NCI-H748 (cell line): ENCODE results near the gene LRRC23.

Experiments used
- DNase-seq: peaks from one replicate; lab custom pipeline; 2025; ENCODE audit not compliant: unreplicated experiment; lab: John Stamatoyannopoulos, UW

LRRC23 gene

DNA sequence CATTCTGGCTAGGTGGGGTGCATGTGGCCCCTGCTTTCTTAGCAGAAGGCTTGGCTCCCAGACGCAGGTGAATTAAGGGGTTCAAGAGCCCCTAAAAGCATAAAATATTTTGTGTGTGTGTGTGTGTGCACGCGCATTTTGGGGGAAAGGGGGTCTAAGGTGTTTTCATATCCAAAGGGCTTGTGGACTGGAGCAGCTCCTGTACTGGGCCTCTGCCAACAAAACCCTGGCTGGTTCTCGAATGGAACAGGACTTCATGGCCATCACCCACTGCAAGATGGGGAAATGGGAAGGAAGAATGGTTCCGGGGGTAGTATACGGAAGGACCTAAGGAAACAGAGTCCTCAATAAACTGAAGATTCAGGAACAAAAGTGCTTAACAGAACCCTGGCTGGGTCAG, 19.2 kb downstream of the LRRC23 start:
- no peak for DNase-seq

DNA sequence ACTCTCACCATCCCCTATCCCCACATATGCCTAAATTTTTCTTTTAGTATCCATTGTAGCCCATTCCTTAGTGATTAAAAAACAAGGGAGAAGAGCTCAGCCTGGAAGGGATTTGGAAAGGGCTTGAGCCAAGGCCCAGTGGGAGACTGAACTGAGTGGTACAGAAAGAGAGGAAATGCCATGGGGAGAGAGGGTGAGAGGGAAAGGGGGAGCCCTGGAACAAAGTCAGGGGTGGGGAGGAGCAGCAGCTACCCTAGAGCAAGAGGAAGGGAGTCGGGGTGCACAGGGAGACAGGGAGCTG, 20.6 kb downstream of the LRRC23 start:
- DNase-seq: no peak

DNA sequence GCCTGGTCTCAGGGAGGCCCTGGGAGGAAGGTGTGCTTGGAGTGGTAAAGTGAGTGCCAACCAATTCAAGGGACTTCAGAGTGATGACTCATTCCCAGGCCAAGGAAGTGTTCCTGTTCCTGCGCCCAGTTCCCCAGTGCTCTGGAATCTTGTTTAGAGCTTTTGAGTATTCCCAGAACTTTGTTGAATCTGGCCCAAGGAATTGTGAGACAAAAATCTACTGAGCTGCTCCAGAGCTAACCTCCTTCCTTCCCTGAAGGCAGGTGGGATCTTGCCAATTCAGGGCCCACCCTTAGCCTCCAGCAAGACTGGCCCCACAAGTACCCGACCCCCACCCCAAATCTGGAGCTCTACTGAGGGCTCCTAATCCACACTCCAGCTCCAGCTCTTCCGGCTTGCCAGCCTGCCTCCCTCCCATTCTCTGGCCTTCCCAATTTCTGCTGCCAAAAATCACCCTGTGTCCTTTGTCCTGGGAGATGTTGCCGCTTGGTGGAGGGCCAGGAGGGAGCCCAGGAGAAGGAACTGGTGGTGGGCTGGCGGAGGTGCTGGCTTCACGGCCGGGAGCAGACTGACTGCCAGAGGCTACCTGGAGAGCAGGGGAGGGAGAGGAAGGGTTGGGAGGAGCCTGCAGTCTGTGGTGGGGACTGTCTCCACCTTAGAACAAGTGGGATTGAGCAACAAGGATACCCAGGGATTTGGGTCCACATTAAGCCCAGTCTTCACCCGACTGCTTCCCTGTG, 21.1 kb downstream of the LRRC23 start:
- DNase-seq: no peak

DNA sequence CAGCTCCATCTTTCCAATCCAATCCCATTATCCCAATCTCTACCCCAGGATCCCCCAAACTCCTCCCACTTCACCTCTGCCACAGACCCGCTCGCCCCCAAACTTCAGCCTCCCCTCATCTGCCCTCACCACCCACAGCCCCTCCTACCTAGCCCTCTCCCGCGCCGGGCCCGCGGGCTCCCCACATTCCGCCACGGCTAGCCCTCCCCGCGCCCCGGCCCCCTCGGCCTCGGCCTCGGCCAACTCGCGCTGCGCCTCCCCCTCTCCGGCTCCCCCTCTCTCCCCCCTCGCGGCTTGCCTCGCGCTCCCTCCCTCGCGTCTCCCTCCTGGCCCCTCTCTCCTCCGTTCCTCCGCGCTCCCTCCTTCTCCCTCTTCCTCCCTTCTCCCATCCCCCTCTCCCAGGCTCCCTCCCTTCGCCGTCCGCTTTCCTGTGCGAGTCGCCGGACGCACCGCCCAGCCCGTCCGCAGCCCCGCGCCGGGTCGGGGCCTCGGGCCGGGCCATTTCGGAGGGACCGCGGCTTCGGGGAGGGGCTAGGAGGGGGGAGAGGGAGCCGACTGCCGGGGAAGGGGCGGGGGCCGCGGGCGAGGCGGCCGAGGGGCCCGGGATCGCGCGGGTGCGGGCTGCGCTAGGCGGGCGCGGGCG, 22.9 kb downstream of the LRRC23 start, which contains the start of gene ATN1:
ATN1 (plus strand) TSS at position 581 of the 643 bp plus-strand sequence. CDS start 6,043 bp downstream, outside the sequence.
- peak; percentile 60 for DNase-seq

DNA sequence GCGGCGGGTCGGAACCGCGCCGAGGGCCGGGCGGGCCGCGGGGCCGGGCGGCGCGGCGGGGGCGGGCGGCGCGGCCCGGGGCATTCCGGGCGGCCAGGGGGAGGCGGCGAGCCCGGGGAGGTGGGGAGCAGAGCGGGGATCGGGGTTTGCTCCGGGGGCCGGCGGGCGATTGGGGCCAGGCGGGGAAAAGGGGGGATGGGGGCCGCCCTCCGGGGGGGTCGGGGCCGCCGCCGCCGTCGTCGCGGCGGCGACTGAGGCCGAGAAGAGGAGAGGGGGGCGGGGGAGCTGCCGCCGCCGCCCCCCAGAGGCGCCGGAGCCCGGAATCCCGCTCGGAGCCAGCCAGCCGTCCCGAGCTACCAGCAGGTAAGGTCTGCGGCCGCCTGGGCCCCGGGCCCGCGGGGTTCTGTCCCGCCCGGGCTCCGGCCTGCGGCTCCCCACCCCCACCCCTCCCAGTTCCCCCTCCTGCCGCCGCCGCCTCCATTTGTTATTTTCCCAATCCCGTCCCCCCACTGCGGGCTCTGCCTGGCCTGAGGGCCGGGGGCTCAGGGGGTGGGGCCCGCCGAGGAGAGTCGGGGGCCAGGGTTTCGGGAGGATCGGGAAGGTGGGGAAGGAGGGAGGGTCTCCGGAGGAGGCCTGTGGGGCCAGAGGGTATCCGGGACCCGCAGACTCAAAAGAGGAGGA, 23.5 kb downstream of the LRRC23 start:
- no peak for DNase-seq

DNA sequence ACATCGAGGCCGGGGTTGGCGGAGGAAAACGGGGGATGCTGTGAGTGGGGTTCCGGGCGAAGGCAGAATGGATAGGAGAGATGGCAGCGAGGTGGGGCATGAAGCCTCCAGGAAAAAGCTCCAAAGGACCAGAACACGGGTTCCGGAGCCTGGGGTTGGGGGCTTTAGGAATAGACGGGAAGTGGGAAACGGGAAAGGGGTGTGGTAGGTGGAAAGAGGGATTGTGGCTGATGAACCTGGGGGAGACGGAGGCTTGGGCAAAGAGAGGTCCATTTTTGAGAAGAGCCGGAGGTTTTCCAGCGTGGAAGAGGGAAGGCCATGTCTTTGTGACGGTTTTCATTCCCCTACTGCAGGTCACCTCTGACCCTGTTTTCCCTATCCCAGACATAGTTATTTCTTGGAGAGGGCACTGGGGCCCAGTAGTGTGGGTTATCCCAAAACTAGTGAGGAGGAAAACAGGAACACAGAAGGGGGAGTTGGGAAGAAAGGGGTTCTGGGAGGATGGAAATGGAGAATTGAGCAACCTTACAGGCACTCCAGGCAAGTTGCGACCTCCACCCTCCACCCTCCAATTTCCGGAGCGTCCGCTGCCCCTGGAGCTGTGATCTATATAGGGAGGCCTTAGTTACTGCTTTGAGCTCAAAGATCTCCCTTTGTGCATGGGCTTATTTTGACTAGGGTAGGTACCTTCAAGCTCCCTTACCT, 24.2 kb downstream of the LRRC23 start:
- no peak for DNase-seq

DNA sequence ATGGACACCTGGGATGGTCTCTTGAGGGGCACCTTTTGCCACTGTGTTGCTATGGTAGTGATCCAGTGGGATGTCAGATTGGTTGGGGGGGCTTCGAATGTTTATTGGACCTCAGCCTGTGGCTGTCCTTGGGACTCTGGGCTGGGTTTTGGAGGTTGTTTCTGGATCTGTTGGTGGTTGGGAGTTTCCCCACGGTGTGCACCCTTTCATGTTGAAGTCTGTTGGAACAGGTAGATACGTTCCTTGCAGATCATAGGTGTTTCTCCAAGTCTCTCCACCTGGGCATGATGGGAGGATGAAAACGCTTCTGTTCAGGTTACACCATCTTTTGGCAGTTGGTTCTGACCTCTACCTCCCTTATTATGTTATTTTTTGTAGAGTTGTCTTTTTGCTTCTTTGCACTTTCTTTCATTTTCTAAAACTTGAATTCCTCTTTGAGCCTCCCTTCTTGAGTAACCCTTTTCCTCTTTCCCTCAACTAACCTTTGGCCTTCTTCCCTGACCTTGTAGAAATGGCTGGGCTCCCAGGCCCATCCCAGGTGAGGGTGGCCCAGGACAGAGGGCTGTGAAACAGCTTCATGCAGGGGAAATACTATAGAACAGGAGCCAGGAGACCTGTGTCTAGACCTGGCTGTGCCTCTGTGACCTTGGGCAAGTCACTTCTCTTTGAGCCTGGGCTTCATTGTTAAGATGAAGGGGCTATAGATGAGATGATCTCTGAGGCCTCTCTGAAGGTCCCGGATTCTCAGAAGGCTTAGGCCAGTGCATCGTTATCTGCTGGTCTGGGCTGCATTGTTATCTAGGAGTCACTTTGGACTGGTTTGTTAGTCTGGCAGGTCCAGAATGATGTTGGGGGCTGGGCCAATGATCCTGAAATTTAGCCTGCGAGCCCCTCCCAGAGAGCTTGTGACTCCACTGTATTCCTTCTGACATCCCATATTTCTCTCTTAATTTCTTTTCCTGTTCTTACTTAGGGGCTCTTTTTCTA, 25.1 kb downstream of the LRRC23 start:
- no peak for DNase-seq

DNA sequence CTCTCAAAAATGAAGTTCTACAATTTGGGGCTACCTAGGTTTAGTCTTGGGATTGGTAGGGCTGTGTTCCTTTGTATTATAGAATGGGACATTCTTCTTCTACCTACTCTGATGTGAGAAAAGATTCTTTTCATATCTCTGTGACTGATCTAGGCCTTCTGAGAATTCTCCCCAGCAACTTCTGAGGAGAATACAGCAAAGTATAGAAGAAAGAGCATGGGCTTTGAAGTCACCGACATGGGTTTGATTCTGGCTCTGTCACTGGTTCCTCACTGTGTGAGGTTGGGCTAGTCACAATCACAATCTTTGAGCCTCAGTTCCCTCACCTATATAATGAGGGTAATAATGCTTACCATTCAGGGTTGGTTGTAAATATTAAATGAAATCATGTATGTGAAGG, 28.1 kb downstream of the LRRC23 start:
- DNase-seq: no peak

DNA sequence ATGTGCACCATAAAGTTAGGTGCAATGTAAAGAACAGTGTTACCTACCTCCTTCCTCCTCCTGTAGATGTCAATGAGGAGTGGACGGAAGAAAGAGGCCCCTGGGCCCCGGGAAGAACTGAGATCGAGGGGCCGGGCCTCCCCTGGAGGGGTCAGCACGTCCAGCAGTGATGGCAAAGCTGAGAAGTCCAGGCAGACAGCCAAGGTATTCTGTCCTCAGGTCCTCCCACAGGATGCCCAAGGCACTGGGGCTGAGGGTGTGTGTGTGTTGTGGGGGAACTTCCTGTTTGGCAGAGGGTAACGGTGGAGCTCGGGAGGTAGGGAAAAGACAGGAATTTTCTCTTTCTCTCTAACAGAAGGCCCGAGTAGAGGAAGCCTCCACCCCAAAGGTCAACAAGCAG, 29.5 kb downstream of the LRRC23 start:
- DNase-seq: no peak

DNA sequence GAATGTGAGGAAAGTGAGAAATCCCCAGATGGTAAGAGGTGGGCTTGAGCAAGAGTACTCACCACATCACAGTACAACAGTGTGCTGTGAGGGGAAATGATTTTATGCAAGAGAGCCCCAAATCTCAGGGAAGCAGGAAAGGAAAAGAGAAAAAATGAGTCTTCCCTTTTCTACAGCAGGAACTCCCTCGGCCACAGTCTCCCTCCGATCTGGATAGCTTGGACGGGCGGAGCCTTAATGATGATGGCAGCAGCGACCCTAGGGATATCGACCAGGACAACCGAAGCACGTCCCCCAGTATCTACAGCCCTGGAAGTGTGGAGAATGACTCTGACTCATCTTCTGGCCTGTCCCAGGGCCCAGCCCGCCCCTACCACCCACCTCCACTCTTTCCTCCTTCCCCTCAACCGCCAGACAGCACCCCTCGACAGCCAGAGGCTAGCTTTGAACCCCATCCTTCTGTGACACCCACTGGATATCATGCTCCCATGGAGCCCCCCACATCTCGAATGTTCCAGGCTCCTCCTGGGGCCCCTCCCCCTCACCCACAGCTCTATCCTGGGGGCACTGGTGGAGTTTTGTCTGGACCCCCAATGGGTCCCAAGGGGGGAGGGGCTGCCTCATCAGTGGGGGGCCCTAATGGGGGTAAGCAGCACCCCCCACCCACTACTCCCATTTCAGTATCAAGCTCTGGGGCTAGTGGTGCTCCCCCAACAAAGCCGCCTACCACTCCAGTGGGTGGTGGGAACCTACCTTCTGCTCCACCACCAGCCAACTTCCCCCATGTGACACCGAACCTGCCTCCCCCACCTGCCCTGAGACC, 31.0 kb downstream of the LRRC23 start:
- no peak for DNase-seq

DNA sequence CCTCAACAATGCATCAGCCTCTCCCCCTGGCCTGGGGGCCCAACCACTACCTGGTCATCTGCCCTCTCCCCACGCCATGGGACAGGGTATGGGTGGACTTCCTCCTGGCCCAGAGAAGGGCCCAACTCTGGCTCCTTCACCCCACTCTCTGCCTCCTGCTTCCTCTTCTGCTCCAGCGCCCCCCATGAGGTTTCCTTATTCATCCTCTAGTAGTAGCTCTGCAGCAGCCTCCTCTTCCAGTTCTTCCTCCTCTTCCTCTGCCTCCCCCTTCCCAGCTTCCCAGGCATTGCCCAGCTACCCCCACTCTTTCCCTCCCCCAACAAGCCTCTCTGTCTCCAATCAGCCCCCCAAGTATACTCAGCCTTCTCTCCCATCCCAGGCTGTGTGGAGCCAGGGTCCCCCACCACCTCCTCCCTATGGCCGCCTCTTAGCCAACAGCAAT, 31.6 kb downstream of the LRRC23 start:
- DNase-seq: no peak

DNA sequence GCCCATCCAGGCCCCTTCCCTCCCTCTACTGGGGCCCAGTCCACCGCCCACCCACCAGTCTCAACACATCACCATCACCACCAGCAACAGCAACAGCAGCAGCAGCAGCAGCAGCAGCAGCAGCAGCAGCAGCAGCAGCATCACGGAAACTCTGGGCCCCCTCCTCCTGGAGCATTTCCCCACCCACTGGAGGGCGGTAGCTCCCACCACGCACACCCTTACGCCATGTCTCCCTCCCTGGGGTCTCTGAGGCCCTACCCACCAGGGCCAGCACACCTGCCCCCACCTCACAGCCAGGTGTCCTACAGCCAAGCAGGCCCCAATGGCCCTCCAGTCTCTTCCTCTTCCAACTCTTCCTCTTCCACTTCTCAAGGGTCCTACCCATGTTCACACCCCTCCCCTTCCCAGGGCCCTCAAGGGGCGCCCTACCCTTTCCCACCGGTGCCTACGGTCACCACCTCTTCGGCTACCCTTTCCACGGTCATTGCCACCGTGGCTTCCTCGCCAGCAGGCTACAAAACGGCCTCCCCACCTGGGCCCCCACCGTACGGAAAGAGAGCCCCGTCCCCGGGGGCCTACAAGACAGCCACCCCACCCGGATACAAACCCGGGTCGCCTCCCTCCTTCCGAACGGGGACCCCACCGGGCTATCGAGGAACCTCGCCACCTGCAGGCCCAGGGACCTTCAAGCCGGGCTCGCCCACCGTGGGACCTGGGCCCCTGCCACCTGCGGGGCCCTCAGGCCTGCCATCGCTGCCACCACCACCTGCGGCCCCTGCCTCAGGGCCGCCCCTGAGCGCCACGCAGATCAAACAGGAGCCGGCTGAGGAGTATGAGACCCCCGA, 32.2 kb downstream of the LRRC23 start:
- DNase-seq: peak; percentile 50

DNA sequence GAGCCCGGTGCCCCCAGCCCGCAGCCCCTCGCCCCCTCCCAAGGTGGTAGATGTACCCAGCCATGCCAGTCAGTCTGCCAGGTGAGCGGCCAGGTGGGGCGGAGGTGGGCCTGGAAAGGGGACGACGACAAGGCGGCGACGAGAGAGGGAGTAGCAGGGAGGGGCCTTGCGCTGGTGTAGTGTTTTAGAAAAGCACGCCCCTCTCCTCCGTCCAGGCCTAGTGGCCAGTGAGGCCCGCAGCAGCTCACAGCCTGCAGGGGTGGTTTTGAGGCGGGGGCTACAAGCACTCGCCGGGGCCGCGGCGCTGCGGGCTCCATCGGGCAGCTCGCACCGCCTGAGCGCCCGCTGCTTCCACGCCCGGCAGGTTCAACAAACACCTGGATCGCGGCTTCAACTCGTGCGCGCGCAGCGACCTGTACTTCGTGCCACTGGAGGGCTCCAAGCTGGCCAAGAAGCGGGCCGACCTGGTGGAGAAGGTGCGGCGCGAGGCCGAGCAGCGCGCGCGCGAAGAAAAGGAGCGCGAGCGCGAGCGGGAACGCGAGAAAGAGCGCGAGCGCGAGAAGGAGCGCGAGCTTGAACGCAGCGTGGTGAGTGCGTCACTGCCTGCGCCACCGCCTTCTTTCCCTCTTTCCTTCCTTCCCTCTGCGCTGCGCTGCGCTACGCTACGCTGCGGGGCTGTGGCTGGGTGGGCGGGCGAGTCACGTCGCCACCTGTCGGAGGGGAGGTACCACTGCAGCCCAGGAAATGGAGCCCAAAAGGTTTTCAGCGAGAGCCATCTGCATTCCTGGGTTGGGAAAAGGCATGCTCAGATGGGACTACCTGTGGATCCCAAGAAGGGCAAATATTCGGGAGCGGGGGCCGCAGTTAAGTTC, 33.1 kb downstream of the LRRC23 start:
- DNase-seq: peak; percentile 96

DNA sequence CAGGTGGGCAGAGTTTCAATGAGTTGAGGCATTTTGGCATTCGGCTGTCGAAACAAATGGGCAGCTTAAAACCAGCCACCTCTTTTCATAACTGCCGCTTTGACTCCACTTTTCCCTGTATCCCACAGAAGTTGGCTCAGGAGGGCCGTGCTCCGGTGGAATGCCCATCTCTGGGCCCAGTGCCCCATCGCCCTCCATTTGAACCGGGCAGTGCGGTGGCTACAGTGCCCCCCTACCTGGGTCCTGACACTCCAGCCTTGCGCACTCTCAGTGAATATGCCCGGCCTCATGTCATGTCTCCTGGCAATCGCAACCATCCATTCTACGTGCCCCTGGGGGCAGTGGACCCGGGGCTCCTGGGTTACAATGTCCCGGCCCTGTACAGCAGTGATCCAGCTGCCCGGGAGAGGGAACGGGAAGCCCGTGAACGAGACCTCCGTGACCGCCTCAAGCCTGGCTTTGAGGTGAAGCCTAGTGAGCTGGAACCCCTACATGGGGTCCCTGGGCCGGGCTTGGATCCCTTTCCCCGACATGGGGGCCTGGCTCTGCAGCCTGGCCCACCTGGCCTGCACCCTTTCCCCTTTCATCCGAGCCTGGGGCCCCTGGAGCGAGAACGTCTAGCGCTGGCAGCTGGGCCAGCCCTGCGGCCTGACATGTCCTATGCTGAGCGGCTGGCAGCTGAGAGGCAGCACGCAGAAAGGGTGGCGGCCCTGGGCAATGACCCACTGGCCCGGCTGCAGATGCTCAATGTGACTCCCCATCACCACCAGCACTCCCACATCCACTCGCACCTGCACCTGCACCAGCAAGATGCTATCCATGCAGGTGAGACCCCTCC, 34.0 kb downstream of the LRRC23 start:
- no peak for DNase-seq

DNA sequence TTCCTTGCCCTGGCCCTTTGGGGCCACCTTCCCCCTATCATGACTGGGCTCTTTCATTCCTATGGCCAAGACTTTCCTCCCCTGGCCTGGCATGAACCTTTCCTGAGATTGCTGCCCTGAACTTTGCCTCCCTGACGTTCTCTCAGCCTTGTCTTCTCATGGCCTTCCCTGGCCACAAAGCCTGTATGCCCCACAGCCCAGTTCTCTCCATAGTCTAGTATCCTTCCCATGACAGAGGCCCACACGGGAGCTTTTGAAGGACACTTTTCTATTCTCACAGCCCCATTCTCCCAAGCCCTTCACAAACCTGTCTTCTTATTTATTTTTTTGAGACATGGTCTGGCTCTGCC, 34.5 kb downstream of the LRRC23 start:
- no peak for DNase-seq

DNA sequence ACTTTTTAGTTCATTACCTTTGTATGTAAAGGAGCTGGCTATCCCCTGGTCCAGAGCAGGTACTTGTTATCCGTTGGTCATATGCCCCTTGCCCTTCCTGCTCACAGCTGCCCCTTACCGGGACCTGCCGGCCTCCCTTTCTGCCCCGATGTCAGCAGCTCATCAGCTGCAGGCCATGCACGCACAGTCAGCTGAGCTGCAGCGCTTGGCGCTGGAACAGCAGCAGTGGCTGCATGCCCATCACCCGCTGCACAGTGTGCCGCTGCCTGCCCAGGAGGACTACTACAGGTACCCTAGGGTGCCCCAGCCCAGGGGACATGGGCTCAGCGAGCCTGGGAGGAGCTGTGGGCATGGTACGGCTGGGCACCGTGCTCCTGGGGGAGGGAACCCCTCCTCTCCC, 36.6 kb downstream of the LRRC23 start:
- no peak for DNase-seq

DNA sequence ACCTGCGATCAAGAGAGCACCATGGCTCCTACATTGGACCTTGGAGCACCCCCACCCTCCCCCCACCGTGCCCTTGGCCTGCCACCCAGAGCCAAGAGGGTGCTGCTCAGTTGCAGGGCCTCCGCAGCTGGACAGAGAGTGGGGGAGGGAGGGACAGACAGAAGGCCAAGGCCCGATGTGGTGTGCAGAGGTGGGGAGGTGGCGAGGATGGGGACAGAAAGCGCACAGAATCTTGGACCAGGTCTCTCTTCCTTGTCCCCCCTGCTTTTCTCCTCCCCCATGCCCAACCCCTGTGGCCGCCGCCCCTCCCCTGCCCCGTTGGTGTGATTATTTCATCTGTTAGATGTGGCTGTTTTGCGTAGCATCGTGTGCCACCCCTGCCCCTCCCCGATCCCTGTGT, 37.2 kb downstream of the LRRC23 start:
- DNase-seq: no peak
